Measurements from ENCODE around the gene NAALADL1.

Gene NAALADL1

GRCh38 chr11:65002706-65003105 is 55.6 kb downstream of the NAALADL1 start:
- H3K27me3 Mint-ChIP-seq, result peaks cover 14% of the 10 kb centered on the region
- no peaks in the 10 kb centered on the region for H3K36me3 Mint-ChIP-seq
- no peaks in the 10 kb centered on the region for H3K9me3 Mint-ChIP-seq
- H3K4me3 Mint-ChIP-seq, result no peak overlapping the region
- CTCF ChIA-PET, result interaction anchor here (1.0 to 1.6 kb wide), 3 partner anchors 10 to 159 kb away, joined by 3 to 5 read pairs (median 4); no protein-coding TSS in a partner anchor
- H3K4me1 Mint-ChIP-seq, result peaks cover 20% of the 10 kb centered on the region
- DNase-seq, result no peak
- no peak overlapping the region for H3K27ac Mint-ChIP-seq

GRCh38 chr11:64999478-64999877 is 58.9 kb downstream of the NAALADL1 start:
- H3K27ac Mint-ChIP-seq, result peak overlapping the region; percentile 93

GRCh38 chr11:64998690-64999431 is 59.5 kb downstream of the NAALADL1 start:
- no peaks in the 10 kb centered on the region for H3K9me3 Mint-ChIP-seq
- H3K27me3 Mint-ChIP-seq, result peaks cover 38% of the 10 kb centered on the region
- H3K27ac Mint-ChIP-seq, result peak overlapping the region; percentile 93
- peak overlapping the region; percentile 22 for H3K4me3 Mint-ChIP-seq
- CTCF ChIA-PET, result interaction anchor here (0.7 to 3.7 kb wide), 4 partner anchors 9 to 279 kb away, joined by 3 to 20 read pairs (median 3); partner anchors contain the start of gene ARL2
- peaks cover 32% of the 10 kb centered on the region for H3K4me1 Mint-ChIP-seq
- H3K36me3 Mint-ChIP-seq, result no peaks in the 10 kb centered on the region
- DNase-seq, result no peak

More at GRCh38 chr11:64999478-64999877, 58.9 kb downstream of the NAALADL1 start:
- no peaks in the 10 kb centered on the region for H3K36me3 Mint-ChIP-seq
- no peak for DNase-seq
- no peak overlapping the region for H3K4me3 Mint-ChIP-seq
- no peaks in the 10 kb centered on the region for H3K9me3 Mint-ChIP-seq
- H3K4me1 Mint-ChIP-seq, result peaks cover 32% of the 10 kb centered on the region
- H3K27me3 Mint-ChIP-seq, result peaks cover 32% of the 10 kb centered on the region
- CTCF ChIA-PET, result interaction anchor here (3.7 kb wide), 1 partner anchor 14 kb away, joined by 20 read pairs; the partner anchor contains the start of gene ARL2

DNA sequence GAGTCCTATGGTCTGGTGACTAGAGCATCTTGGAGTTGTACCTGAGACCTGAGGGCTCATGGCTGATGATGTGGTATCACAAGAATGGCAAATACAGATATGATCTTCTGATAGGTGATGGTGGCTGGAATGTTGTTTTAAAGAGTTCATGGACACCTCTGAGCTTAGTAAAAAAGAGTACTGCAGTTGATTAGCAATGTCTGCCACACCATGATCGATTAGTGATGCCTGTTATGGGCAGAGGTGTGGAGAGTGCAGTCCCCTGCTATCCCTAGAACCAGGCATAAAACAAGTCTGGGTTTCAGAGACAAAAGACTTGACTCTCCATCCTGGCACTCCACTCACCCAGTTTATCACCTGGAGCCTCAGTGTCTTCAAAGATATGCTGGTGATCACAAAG is 60.2 kb downstream of the NAALADL1 start:
- CTCF ChIA-PET, result interaction anchor here (0.7 to 3.7 kb wide), 3 partner anchors 10 to 153 kb away, joined by 3 to 20 read pairs (median 3); partner anchors contain the start of gene ARL2
- Mint-ChIP-seq H3K27ac (peak overlapping the region; percentile 93), H3K36me3 (no peaks in the 10 kb centered on the region), H3K27me3 (peaks cover 34% of the 10 kb centered on the region), H3K9me3 (no peaks in the 10 kb centered on the region), H3K4me1 (peaks cover 32% of the 10 kb centered on the region), H3K4me3 (peak overlapping the region; percentile 7)
- DNase-seq, result no peak

DNA sequence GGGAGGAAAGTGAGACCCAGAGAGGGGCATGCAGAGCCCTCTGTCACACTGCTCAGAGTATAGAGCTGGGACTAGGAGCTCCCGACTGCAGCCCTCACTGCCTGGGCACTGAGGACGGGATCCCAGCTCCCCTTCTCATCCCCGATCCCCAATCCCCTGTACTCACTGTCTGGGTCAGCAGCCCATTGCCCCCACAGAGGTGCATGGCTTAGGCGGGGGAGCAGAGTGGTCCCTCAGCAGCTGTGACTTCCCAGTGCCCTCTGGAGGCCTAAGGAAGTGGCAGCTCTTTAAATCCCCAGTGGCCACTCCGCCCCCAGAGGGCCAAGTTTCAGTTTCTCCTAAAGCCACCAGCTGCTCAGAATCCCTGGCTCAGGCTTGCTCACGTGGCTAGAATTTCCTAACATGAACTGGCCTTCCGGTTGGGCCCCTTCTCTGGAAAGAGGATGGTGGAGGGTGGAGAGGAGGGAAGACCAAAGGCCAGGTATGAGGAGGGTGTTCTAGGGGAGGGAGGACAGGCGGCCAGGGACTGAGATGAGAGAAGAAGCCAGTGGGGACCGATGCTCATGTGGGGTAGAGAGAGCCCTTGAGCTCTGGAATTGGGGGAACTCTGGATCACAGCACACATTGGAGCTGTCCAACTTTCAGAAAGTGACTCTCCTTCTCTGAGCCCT is 61.5 kb downstream of the NAALADL1 start, which contains the start of gene BATF2:
BATF2 (minus strand) TSS at position 262 of the 671 bp plus-strand sequence; CDS start at position 205, 57 bp downstream.
- Mint-ChIP-seq H3K27me3 (peaks cover 38% of the 10 kb centered on the region), H3K4me1 (peaks cover 32% of the 10 kb centered on the region), H3K36me3 (no peaks in the 10 kb centered on the region), H3K4me3 (no peak within 1 kb of the TSS), H3K27ac (peak within 1 kb of the TSS; percentile 28), H3K9me3 (no peaks in the 10 kb centered on the region)
- DNase-seq, result peak; percentile 33
- CTCF ChIA-PET, result interaction anchor here (1.1 to 3.7 kb wide), 5 partner anchors 16 to 151 kb away, joined by 3 to 20 read pairs (median 5); partner anchors contain the start of gene ARL2

DNA sequence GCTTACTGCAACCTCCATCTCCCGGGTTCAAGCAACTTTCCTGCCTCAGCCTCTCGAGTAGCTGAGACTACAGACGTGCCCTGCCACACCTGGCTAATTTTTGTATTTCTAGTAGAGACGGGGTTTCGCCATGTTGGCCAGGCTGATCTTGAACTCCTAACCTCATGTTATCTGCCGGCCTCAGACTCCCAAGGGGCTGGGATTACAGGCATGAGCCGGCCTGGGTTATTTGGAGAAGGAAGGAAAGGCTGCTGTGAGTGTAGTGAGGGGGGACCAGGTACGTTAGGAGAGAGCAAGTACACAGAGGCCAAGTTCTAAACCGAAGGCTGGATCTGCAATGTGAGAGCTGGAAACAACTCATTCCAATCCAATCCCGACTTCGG is 62.0 kb downstream of the NAALADL1 start:
- CTCF ChIA-PET, result interaction anchor here (1.1 to 3.7 kb wide), 5 partner anchors 17 to 151 kb away, joined by 3 to 20 read pairs (median 5); partner anchors contain the start of gene ARL2

More for the DNA sequence above, 62.0 kb downstream of the NAALADL1 start:
- H3K9me3 Mint-ChIP-seq, result no peaks in the 10 kb centered on the region
- H3K36me3 Mint-ChIP-seq, result no peaks in the 10 kb centered on the region
- peaks cover 34% of the 10 kb centered on the region for H3K4me1 Mint-ChIP-seq
- peaks cover 38% of the 10 kb centered on the region for H3K27me3 Mint-ChIP-seq
- no peak overlapping the region for H3K27ac Mint-ChIP-seq
- DNase-seq, result no peak
- H3K4me3 Mint-ChIP-seq, result no peak overlapping the region
